K562 (cell line): ENCODE measurements around the gene KTN1. TPM values are rescaled to one million over a fixed set of nuclear protein-coding genes. Genes with fewer than 3 reads are reported as not detected.

Experiments
- ATAC-seq: fragments of 200-7000 bp; cut with Tn5 transposase; 3 replicates; pipeline ENCODE4 v1.9.1; 2020; ENCODE audit warnings: moderate library complexity
- BruUV-seq: library from RNA; stranded (reverse); fragments of 400-500 nt; replicated peaks from 2 replicates; lab custom pipeline; 2021; lab: Mats Ljungman, UMichigan
- CTCF ChIA-PET: fragments of 300-600 bp; formaldehyde crosslinking; extraction: SDS; loops from one replicate; lab custom pipeline; 2021; ENCODE audit warnings: low intra/inter-chr PET ratio; lab: Yijun Ruan, JAX
- POLR2A ChIA-PET: fragments of 300-600, 350-650 bp; sonication (Branson Sonifier 250); formaldehyde crosslinking; extraction: SDS; loops from one replicate; lab custom pipeline; 2021; ENCODE audit warnings: antibody characterized with exemption, inconsistent platforms; lab: Yijun Ruan, JAX
- DNase-seq, 4 experiments: peaks; one replicate each; pipeline versions ENCODE4 v3.0.0 to v3.0.0-alpha.2; 2011 to 2018; ENCODE audit warnings: low spot score in 3 of 4, mixed read lengths in 3 of 4; ENCODE audit errors: extremely low read depth in 1 of 4
- FAIRE-seq: peaks from 2 replicates; lab custom pipeline; 2011; peaks lifted over from hg19 to GRCh38; lab: Jason Lieb, UNC
- H2AFZ ChIP-seq: 2 replicates; pipeline ENCODE4 v1.6.0; 2011; ENCODE audit warnings: low read depth, low read length, control low read depth, inconsistent platforms
- H3K27ac ChIP-seq: fragments of 200-600 bp; 3 replicates; pipeline ENCODE4 v1.8.0; 2011; ENCODE audit warnings: low read depth, mild to moderate bottlenecking, control low read depth, inconsistent platforms, low read length, moderate library complexity, mixed read lengths; ENCODE audit errors: extremely low read depth
- H3K27me3 ChIP-seq, 2 experiments: fragments of 300-600 bp in 1 of 2; 2 replicates in 1 of 2; 3 replicates in 1 of 2; pipeline versions ENCODE4 v1.6.0 to v1.8.0; 2011; ENCODE audit warnings: inconsistent platforms in 2 of 2, low read length in 2 of 2, mild to moderate bottlenecking in 1 of 2, mixed read lengths in 1 of 2, moderate library complexity in 1 of 2; ENCODE audit not compliant: control insufficient read depth in 2 of 2, insufficient read depth in 2 of 2
- H3K36me3 ChIP-seq: fragments of 300-600 bp; 3 replicates; pipeline ENCODE4 v1.8.0; 2011; ENCODE audit warnings: mild to moderate bottlenecking, low read length, inconsistent platforms; ENCODE audit not compliant: control insufficient read depth, insufficient read depth
- H3K4me1 ChIP-seq, 2 experiments: fragments of 200-600 bp in 1 of 2; replicated peaks in 1 of 2; 2 replicates in 1 of 2; 3 replicates in 1 of 2; pipeline versions ENCODE4 v1.5.1 to v1.8.0; 2011; ENCODE audit warnings: inconsistent platforms in 2 of 2, low read length in 2 of 2, mild to moderate bottlenecking in 1 of 2, mixed read lengths in 1 of 2, moderate library complexity in 1 of 2; ENCODE audit not compliant: control insufficient read depth in 2 of 2, insufficient read depth in 2 of 2
- H3K4me2 ChIP-seq: 2 replicates; pipeline ENCODE4 v1.6.1; 2011; ENCODE audit warnings: low read length, control low read depth, inconsistent platforms, mixed read lengths; ENCODE audit not compliant: insufficient read depth
- H3K4me3 ChIP-seq: fragments of 200-600 bp; sonication (generic), shearing (Covaris generic); 2 replicates; pipeline ENCODE4 v1.5.1; 2016; ENCODE audit warnings: control low read depth, inconsistent platforms
- H3K79me2 ChIP-seq: fragments of 200-600 bp; 3 replicates; pipeline ENCODE4 v1.8.0; 2011; ENCODE audit warnings: low read length, inconsistent platforms; ENCODE audit not compliant: control insufficient read depth, insufficient read depth
- H3K9ac ChIP-seq, 2 experiments: 2 replicates each; pipeline versions ENCODE4 v1.6.0 to v1.6.1; 2011; ENCODE audit warnings: low read depth in 2 of 2, low read length in 2 of 2, control low read depth in 1 of 2, inconsistent platforms in 1 of 2, mild to moderate bottlenecking in 1 of 2, mixed read lengths in 1 of 2; ENCODE audit not compliant: insufficient read depth in 1 of 2
- H3K9me1 ChIP-seq: one replicate; pipeline ENCODE4 v1.6.0; 2011; ENCODE audit warnings: inconsistent platforms, mild to moderate bottlenecking, low read length, moderate library complexity; ENCODE audit not compliant: control insufficient read depth, insufficient read depth
- H3K9me3 ChIP-seq: replicated peaks from 2 replicates; pipeline ENCODE4 v1.5.1; 2011; ENCODE audit warnings: low read depth, low read length, inconsistent platforms; ENCODE audit not compliant: control insufficient read depth, insufficient read depth
- H4K20me1 ChIP-seq: replicated peaks from 2 replicates; pipeline ENCODE4 v1.6.1; 2011; ENCODE audit warnings: low read length, inconsistent platforms, mixed read lengths; ENCODE audit not compliant: control insufficient read depth, insufficient read depth
- CREBBP ChIP-seq: IDR thresholded peaks from one replicate; pipeline ENCODE4 v1.6.1; 2012; ENCODE audit warnings: low read depth, mild to moderate bottlenecking, control low read depth, inconsistent platforms, low read length
- GATAD2A ChIP-seq: fragments of 450-650 bp; IDR thresholded peaks from 2 replicates; pipeline ENCODE4 v1.6.1; 2017
- KLF16 ChIP-seq: IDR thresholded peaks from 2 replicates; pipeline ENCODE4 v1.6.1; 2016; ENCODE audit warnings: antibody characterized with exemption
- MEF2A ChIP-seq: IDR thresholded peaks from 2 replicates; pipeline ENCODE4 v1.6.1; 2011; ENCODE audit warnings: low read depth, mild to moderate bottlenecking, low read length, moderate library complexity; ENCODE audit not compliant: control insufficient read depth
- NFIX ChIP-seq: fragments of 250-450 bp; sonication (Bioruptor Pico); IDR thresholded peaks from 2 replicates; pipeline ENCODE4 v1.4.0; 2020; ENCODE audit warnings: low read depth, mild to moderate bottlenecking, moderate library complexity
- PHTF2 ChIP-seq: fragments of 250-450 bp; sonication (Bioruptor Pico); IDR thresholded peaks from 2 replicates; pipeline ENCODE4 v1.5.0; 2021; ENCODE audit warnings: mild to moderate bottlenecking
- POLR2AphosphoS2 ChIP-seq: IDR thresholded peaks from 2 replicates; pipeline ENCODE4 v1.6.1; 2012; ENCODE audit warnings: low read length, improper control_type of control experiment
- STAT5A ChIP-seq: IDR thresholded peaks from 2 replicates; pipeline ENCODE4 v1.6.1; 2012; ENCODE audit warnings: low read length, inconsistent platforms, borderline replicate concordance
- ZNF12 ChIP-seq: sonication (generic); formaldehyde crosslinking; IDR thresholded peaks from 2 replicates; pipeline ENCODE4 v1.4.0; 2020; ENCODE audit warnings: mild to moderate bottlenecking, missing genetic modification reagents
- ZNF589 ChIP-seq: fragments of 200-800 bp; sonication (Bioruptor generic); IDR thresholded peaks from 2 replicates; pipeline ENCODE4 v1.6.1; 2016; ENCODE audit warnings: low read depth, missing genetic modification characterization, missing compliant biosample characterization
- ZNF644 ChIP-seq: fragments of 200-800 bp; sonication (Bioruptor generic); IDR thresholded peaks from 2 replicates; pipeline ENCODE4 v1.6.1; 2016; ENCODE audit warnings: low read depth, missing genetic modification characterization, missing compliant biosample characterization
- ZNF699 ChIP-seq: fragments of 250-450 bp; sonication (Bioruptor Pico); IDR thresholded peaks from 2 replicates; pipeline ENCODE4 v1.8.0; 2021; ENCODE audit warnings: mild to moderate bottlenecking, moderate library complexity; ENCODE audit not compliant: insufficient replicate concordance
- ZZZ3 ChIP-seq: fragments of 450-650 bp; IDR thresholded peaks from 2 replicates; pipeline ENCODE4 v1.6.1; 2016; ENCODE audit warnings: antibody characterized with exemption, mild to moderate bottlenecking, moderate library complexity
- WGBS: fragments of 100-300 bp; shearing (Covaris generic); methylation state at CpG from one replicate; pipeline ENCODE4 v1.1.6; 2016; ENCODE audit warnings: low coverage, mixed read lengths; ENCODE audit not compliant: insufficient coverage; ENCODE audit errors: missing lambda C conversion rate; 5-methylcytosine and 5-hydroxymethylcytosine counted together
- in situ Hi-C: fragments of 300-500 bp; cut with MboI; formaldehyde crosslinking; loops from 4 replicates; pipeline ENCODE4 v1.15.0; 2018; ENCODE audit warnings: inconsistent platforms, mixed read lengths
- intact Hi-C: fragments of 100-400 bp; cut with micrococcal nuclease; formaldehyde crosslinking; loops from 2 replicates; pipeline ENCODE4 v1.14.2; 2022
- polyA plus RNA-seq, 8 experiments: library from polyadenylated mRNA; depleted of rRNA in 4 of 8; stranded (reverse) in 5 of 8; unstranded in 3 of 8; fragments of >200 nt; fragmentation: Nextera tagmentation in 2 of 8; fragmentation: Illumina TruSeq in 1 of 8; extraction: Ambion mirVana in 2 of 8; extraction: Trizol in 1 of 8; gene quantifications; 2 replicates each; pipeline versions ENCODE4 v1.2.1 to v1.2.3, GENCODE V29; 2011 to 2014; ENCODE audit warnings: inconsistent platforms in 1 of 8, missing spikeins in 1 of 8
- total RNA-seq, 7 experiments: library from RNA; depleted of rRNA in 6 of 7; stranded (reverse); fragments of >200 nt in 6 of 7; fragmentation: Illumina TruSeq in 2 of 7; extraction: Trizol in 2 of 7; gene quantifications; 2 replicates each; pipeline versions ENCODE4 v1.2.1 to v1.2.3, GENCODE V29; 2011 to 2021; ENCODE audit warnings: low replicate concordance in 1 of 7
- TF ChIP-seq, protein P1 (sequence below): sonication (generic); formaldehyde crosslinking; IDR thresholded peaks from 2 replicates; pipeline ENCODE4 v1.8.1; 2023; ENCODE audit warnings: missing genetic modification reagents, mild to moderate bottlenecking, borderline replicate concordance
- TF ChIP-seq, protein P2 (sequence below): sonication (generic); formaldehyde crosslinking; IDR thresholded peaks from 2 replicates; pipeline ENCODE4 v1.8.1; 2023; ENCODE audit warnings: mild to moderate bottlenecking, missing genetic modification reagents
- TF ChIP-seq, protein P3 (sequence below): fragments of 450-650 bp; formaldehyde crosslinking; IDR thresholded peaks from 2 replicates; pipeline ENCODE4 v1.4.0; 2022; ENCODE audit warnings: mild to moderate bottlenecking, moderate library complexity

The KTN1 gene
- total and polyA plus RNA-seq, 9 of the 15 experiments (the other 6 are each of a cell fraction or from before 2014, with no cell fraction given), result 34.8 to 120 (median 63.6) TPM

DNA sequence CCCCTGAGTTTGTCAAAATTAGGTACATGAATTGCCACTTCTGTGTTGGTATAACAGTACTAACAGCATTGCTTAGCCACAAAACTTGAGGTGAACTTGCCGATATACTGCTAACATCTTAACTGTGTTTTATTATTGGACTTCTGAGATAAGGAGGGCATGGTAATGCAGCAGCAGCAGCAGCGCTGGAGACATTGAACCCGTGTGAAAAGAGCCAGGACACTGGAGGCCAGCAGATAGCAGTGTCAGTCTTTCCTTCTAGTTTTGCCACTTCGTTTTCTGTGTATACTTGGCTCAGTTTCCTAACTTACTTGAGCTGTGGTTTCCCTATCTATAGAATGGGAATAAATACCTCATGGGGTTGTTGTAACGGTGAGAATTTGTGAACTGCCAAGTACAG, 82.7 kb downstream of the KTN1 start:
- Histone ChIP-seq H3K79me2 (no peaks in the 10 kb centered on the region), H3K27ac (no peak overlapping the region), H4K20me1 (no peaks in the 10 kb centered on the region), H3K4me2 (no peak overlapping the region), H3K36me3 (peaks cover 30% of the 10 kb centered on the region; the same call in 2 of the 3 replicates), H3K9me1 (no peaks in the 10 kb centered on the region), H3K4me3 (no peak overlapping the region), H3K4me1 (no peaks in the 10 kb centered on the region), H2AFZ (no peak overlapping the region), H3K27me3 (no peaks in the 10 kb centered on the region), H3K9ac (no peak overlapping the region), H3K9me3 (no peaks in the 10 kb centered on the region)
- WGBS, result 74% methylated on average over 5 of the region's 5 CpGs
- DNase-seq (no peak), FAIRE-seq (no peak), ATAC-seq (no peak)
- intact Hi-C loops, result no loop called here
- no TSS peak for BruUV-seq
- in situ Hi-C loops, result no loop called here
- CTCF ChIA-PET, result no interaction called here
- POLR2A ChIA-PET, result no interaction called here
- TF ChIP-seq, protein P1, sequence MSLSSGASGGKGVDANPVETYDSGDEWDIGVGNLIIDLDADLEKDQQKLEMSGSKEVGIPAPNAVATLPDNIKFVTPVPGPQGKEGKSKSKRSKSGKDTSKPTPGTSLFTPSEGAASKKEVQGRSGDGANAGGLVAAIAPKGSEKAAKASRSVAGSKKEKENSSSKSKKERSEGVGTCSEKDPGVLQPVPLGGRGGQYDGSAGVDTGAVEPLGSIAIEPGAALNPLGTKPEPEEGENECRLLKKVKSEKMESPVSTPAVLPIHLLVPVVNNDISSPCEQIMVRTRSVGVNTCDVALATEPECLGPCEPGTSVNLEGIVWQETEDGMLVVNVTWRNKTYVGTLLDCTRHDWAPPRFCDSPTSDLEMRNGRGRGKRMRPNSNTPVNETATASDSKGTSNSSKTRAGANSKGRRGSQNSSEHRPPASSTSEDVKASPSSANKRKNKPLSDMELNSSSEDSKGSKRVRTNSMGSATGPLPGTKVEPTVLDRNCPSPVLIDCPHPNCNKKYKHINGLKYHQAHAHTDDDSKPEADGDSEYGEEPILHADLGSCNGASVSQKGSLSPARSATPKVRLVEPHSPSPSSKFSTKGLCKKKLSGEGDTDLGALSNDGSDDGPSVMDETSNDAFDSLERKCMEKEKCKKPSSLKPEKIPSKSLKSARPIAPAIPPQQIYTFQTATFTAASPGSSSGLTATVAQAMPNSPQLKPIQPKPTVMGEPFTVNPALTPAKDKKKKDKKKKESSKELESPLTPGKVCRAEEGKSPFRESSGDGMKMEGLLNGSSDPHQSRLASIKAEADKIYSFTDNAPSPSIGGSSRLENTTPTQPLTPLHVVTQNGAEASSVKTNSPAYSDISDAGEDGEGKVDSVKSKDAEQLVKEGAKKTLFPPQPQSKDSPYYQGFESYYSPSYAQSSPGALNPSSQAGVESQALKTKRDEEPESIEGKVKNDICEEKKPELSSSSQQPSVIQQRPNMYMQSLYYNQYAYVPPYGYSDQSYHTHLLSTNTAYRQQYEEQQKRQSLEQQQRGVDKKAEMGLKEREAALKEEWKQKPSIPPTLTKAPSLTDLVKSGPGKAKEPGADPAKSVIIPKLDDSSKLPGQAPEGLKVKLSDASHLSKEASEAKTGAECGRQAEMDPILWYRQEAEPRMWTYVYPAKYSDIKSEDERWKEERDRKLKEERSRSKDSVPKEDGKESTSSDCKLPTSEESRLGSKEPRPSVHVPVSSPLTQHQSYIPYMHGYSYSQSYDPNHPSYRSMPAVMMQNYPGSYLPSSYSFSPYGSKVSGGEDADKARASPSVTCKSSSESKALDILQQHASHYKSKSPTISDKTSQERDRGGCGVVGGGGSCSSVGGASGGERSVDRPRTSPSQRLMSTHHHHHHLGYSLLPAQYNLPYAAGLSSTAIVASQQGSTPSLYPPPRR (CRISPR knock-in tag), result no peak
- TF ChIP-seq NFIX, result no peak
- TF ChIP-seq, protein P2, sequence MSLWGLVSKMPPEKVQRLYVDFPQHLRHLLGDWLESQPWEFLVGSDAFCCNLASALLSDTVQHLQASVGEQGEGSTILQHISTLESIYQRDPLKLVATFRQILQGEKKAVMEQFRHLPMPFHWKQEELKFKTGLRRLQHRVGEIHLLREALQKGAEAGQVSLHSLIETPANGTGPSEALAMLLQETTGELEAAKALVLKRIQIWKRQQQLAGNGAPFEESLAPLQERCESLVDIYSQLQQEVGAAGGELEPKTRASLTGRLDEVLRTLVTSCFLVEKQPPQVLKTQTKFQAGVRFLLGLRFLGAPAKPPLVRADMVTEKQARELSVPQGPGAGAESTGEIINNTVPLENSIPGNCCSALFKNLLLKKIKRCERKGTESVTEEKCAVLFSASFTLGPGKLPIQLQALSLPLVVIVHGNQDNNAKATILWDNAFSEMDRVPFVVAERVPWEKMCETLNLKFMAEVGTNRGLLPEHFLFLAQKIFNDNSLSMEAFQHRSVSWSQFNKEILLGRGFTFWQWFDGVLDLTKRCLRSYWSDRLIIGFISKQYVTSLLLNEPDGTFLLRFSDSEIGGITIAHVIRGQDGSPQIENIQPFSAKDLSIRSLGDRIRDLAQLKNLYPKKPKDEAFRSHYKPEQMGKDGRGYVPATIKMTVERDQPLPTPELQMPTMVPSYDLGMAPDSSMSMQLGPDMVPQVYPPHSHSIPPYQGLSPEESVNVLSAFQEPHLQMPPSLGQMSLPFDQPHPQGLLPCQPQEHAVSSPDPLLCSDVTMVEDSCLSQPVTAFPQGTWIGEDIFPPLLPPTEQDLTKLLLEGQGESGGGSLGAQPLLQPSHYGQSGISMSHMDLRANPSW (CRISPR knock-in tag), result no peak
- TF ChIP-seq POLR2AphosphoS2, result no peak
- no peak for TF ChIP-seq ZNF644 (tag)
- no peak for TF ChIP-seq ZZZ3
- TF ChIP-seq KLF16, result no peak
- no peak for TF ChIP-seq MEF2A
- no peak for TF ChIP-seq ZNF12 (CRISPR knock-in tag)
- no peak for TF ChIP-seq GATAD2A
- TF ChIP-seq PHTF2 (CRISPR knock-in tag), result no peak
- no peak for TF ChIP-seq ZNF589
- TF ChIP-seq STAT5A, result no peak
- TF ChIP-seq ZNF699, result no peak
- TF ChIP-seq, protein P3, sequence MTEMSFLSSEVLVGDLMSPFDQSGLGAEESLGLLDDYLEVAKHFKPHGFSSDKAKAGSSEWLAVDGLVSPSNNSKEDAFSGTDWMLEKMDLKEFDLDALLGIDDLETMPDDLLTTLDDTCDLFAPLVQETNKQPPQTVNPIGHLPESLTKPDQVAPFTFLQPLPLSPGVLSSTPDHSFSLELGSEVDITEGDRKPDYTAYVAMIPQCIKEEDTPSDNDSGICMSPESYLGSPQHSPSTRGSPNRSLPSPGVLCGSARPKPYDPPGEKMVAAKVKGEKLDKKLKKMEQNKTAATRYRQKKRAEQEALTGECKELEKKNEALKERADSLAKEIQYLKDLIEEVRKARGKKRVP (CRISPR knock-in tag), result no peak
- no peak for TF ChIP-seq CREBBP
